Body of pancreas (tissue), 4 donors: ENCODE data around the gene PCOLCE2.

ENCODE experiments used
- CTCF ChIP-seq, 7 experiments: fragments of 450-650 bp in 4 of 7; fragments of 200-600 bp in 3 of 7; sonication (generic) in 3 of 7; IDR thresholded peaks; one replicate each; pipeline ENCODE4 v1.5.1; 2016 to 2019; ENCODE audit warnings: antibody characterized with exemption in 7 of 7
- POLR2A ChIP-seq, 3 donors: fragments of 450-650 bp; IDR thresholded peaks; one replicate each; pipeline ENCODE4 v1.6.1; 2016; ENCODE audit warnings: antibody characterized with exemption in 3 of 3, mild to moderate bottlenecking in 2 of 3

DNA sequence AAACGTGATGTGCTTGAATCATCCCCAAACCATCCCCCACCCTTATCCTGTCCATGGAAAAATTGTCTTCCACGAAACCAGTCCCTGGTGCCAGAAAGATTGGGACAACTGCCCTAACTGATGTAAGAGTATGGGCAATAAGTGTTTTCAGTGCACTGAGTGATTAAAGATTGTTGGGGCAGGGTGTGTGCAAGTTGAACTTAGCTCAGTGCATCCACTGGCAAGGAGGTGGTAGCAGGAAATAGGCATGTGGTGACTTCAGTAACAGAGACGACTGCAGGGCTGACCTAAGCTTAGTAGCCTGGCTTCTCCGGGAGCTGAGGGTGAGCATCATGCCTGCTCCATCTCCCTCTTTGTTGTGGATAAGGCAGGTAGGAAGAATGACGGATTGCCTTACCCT lies 47.1 kb upstream of the PCOLCE2 start:
- TF ChIP-seq CTCF (IDR thresholded peaks at IDR 0.05): no peak
- no peak for TF ChIP-seq POLR2A (IDR thresholded peaks at IDR 0.05)
